NCI-H1105 treated with DMSO at 0.1 percent for 48 hours (cell line): ENCODE data around the gene PSMC3.

Experiments
- DNase-seq: peaks from one replicate; lab custom pipeline; 2025; lab: John Stamatoyannopoulos, UW

Gene PSMC3

DNA sequence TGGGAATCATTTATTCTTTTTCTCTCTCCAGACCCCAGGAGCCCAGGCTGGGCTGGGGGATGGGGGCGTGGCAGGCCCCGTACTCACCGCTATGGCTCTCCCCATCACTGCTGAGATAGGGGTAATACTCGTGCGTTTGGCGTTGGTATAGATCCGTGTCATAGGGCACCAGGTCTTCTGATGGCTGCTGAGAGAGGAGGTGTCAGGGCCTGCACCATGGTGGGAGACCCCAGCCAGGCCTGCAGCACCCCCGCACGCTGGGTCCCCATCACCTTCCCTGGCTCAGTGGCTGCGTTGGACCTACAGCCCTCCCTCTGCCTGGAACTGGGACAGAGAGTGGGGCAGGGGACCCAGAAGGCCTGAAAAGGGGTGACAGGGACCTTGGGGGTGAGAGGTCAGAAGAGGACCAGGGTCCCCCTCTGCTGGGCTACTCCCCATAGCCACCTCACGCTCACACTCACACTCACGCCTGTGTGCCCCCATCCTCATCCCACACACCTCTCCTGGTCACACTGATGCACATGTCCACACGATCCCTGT, 50.6 kb downstream of the PSMC3 start:
- no peak for DNase-seq

DNA sequence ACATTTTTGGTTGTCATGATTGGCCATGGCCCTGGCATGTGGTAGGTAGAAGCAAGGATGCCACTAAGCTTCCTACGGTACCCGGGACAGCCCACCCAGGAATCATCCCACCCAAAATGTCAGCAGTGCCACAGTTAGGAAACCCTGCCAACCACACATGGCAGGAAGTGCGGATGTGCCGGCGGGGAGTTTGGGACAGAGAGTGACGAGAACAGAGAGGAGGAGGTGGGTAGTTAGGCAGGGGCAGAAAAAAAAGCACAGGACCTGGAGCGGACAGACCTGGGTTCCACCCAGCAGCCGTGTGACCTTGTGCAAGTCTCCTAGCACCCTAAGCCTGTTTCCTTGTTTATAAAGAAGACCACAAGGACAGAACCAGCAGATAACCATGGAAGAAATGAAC, 51.2 kb downstream of the PSMC3 start:
- DNase-seq: no peak

DNA sequence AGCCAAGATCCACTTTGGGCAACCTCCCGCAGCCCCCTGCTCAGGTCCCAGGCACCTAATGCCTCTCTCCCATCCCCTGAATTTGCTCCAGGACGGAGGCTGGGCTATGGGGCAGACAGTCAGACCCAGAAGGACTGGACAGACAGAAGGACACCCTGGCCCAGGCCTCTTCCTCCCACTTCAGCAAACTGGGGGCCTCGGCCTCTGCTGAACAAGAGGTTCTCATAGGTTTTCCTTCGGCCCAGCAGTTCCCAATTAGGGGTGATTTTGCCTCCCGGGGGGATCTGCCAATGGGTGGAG, 51.6 kb downstream of the PSMC3 start:
- DNase-seq: no peak

DNA sequence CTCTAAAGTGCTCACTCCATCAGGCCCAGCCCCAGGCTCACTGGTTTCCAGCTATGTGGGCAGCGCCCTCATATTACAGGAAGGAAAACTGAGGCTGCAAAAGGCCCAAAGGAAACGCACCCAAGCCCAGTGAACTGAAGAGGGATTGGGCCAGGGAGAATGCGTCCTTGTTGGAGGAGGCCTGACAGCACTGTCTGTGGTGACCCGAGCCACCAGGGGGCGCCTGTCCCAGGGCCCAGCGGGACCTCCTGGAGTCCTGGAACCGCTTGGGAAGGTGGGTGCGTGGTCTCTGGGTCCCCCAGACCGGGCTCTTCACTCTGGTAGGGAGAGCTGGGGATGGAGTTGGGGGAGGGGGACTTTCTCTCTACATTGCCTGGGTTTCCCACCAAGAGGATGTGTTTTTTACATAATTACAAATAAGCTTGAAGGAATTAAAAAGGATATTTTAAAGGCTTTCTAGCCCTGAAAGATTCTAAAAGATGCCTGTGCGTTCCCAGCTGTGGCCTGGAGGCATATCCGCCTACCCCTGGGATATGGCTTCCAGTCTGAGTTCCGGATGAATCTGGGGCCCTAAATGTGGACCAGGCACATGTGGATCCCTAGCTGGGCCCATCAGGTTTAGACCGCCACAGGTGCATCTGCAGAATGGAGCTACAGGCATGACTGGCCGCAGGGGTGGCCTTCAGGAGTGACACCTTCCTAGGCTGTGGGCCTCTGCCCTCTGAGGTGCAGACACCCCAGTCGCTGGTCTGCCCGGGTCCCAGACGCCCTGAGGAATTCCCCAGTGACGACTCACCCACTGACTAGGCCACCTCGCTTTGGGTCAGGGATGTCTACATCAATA, 52.1 kb downstream of the PSMC3 start:
- peak; percentile 48 for DNase-seq

DNA sequence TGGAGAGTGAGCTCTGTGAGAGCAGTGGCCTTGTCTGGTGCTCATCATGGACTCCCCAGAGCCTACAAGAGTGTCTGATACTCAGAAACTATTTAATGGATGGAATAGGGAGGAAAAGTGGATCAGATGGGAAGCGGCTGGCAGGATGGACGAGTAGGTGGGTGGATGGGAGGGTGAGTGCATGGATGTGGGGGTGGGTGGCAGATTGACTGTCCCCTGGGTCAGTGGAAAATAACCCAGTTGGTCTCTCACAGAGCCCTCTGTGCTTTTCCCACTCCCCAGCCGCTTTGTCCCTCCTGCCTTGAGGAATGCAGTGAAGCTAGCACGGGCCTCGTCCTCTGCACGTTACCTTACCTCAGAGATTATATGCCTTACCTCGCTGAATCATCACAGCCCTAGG, 53.8 kb downstream of the PSMC3 start:
- no peak for DNase-seq

DNA sequence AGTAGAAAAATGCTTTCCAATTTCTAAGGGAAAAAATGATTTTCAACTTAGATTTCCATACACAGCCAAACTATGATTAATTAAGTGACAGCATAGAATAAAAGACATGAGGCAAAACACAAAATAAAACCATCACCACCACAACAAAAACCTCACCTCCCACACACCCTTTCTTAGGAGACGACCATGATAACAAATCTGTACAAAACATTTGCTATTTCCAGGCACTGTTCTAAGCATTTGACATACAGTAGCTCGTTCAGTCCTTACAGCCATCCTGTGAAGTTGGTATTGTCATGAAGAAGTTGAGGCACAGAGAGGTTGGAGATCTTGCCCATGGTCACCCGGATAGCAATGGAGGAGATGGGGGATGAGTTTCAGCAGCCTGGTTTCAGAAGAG, 56.6 kb downstream of the PSMC3 start:
- DNase-seq: no peak
